Measurements from ENCODE around the gene ADGRB3. TPM values are rescaled to one million over a fixed set of nuclear protein-coding genes. Genes with fewer than 3 reads are reported as not detected.

Gene ADGRB3
- total RNA-seq, 4 donors from 2014 or later: 5.3 to 15.6 (median 7.6) TPM

DNA sequence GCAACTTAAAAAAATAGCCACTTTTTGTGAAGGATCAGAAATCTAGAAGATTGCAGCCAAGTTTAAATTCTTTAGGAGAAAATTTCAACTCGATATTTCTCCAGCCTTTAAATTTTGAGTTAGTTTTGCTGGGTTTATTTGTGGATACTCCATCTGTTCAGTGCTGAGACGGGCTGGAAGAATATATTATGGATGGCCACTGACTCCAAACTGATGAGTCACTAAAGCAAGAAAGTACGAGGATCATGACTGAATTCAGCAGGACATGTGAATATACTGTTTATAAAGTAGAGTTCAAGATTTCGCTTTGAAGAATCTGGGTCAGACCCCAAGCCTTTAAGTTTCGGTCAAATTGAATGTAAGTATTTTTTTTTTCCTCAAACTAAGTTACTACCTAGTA lies 199.5 kb downstream of the ADGRB3 start:
- DNase-seq: no peak
- Histone ChIP-seq H3K27me3 (no peaks in the 10 kb centered on the region), H3K36me3 (no peaks in the 10 kb centered on the region), H3K4me3 (no peak overlapping the region), H3K4me1 (no peaks in the 10 kb centered on the region), H3K27ac (no peak overlapping the region), H3K9me3 (no peaks in the 10 kb centered on the region)
- intact Hi-C loops (cut with DNase I; ENCODE audit: low total_unique reads): no loop called here
- TF ChIP-seq, protein P1, sequence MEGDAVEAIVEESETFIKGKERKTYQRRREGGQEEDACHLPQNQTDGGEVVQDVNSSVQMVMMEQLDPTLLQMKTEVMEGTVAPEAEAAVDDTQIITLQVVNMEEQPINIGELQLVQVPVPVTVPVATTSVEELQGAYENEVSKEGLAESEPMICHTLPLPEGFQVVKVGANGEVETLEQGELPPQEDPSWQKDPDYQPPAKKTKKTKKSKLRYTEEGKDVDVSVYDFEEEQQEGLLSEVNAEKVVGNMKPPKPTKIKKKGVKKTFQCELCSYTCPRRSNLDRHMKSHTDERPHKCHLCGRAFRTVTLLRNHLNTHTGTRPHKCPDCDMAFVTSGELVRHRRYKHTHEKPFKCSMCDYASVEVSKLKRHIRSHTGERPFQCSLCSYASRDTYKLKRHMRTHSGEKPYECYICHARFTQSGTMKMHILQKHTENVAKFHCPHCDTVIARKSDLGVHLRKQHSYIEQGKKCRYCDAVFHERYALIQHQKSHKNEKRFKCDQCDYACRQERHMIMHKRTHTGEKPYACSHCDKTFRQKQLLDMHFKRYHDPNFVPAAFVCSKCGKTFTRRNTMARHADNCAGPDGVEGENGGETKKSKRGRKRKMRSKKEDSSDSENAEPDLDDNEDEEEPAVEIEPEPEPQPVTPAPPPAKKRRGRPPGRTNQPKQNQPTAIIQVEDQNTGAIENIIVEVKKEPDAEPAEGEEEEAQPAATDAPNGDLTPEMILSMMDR (IDR thresholded peaks at IDR 0.05): no peak
- TF ChIP-seq POLR2A (IDR thresholded peaks at IDR 0.05): no peak

DNA sequence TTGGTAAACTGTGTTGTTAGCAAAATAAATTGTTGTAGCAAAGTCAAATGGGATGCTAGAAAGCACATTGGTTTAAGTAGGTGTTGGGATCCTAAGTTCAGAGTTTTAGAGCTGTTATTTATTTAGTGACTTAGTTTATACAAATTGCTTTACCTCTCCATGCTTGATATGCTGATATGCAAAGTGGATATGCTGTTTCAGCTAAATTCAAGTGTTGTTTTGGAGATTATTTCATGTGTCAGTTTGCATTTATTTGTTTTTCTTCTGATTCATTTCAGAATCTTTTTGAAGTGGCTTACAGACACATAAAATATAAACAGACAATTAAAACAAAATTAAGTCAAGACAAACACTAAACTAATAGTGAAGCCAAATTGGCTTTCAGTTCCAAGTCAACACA lies 203.5 kb downstream of the ADGRB3 start:
- TF ChIP-seq POLR2A (IDR thresholded peaks at IDR 0.05): no peak
- TF ChIP-seq, protein P1 (IDR thresholded peaks at IDR 0.05): no peak
- H3K27ac ChIP-seq: no peak overlapping the region
- H3K4me1 ChIP-seq: no peaks in the 10 kb centered on the region
- H3K27me3 ChIP-seq: no peaks in the 10 kb centered on the region
- H3K4me3 ChIP-seq: no peak overlapping the region
- H3K9me3 ChIP-seq: no peaks in the 10 kb centered on the region
- H3K36me3 ChIP-seq: no peaks in the 10 kb centered on the region
- DNase-seq: no peak
- intact Hi-C loops (cut with DNase I; ENCODE audit: low total_unique reads): no loop called here

DNA sequence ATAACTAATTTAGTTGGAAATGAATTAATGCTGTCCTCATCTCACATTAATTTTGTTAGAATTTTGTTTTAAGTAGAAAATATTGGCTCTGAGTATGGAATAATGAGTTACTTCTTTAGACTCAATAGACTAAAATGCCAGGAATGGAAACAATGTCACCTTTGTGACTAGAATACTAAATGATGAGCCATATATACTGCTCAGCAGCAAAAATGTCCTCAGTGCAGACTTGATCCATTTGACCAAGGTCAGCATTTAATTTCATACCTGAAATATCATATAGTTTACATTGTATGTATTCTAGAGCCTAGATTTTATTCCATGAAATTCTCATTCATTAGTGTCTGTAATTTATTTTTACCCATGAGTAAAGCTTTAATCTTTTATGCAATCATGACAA lies 217.7 kb downstream of the ADGRB3 start:
- H3K4me3 ChIP-seq: no peak overlapping the region
- TF ChIP-seq POLR2A (IDR thresholded peaks at IDR 0.05): no peak
- TF ChIP-seq, protein P1 (IDR thresholded peaks at IDR 0.05): no peak
- intact Hi-C loops (cut with DNase I; ENCODE audit: low total_unique reads): no loop called here
- H3K27ac ChIP-seq: no peak overlapping the region
- H3K9me3 ChIP-seq: no peaks in the 10 kb centered on the region
- no peaks in the 10 kb centered on the region for H3K27me3 ChIP-seq
- H3K36me3 ChIP-seq: no peaks in the 10 kb centered on the region
- DNase-seq: no peak
- no peaks in the 10 kb centered on the region for H3K4me1 ChIP-seq

DNA sequence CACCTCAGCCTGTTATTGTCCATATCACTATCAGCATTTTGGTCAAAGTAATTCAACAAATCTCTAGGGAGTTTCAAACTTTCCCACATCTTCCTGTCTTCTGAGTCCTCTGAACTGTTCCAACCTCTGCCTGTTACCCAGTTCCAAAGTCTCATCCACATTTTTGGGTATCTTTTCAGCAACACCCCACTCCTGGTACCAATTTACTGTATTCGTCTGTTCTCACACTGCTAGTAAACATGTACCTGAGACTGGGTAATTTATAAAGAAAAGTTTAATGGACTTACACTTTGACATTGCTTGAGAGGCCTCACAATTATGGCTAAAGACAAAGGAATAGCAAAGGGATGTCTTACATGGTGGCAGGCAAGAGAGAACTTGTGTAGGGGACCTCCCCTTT lies 224.2 kb downstream of the ADGRB3 start:
- H3K4me3 ChIP-seq: no peak overlapping the region
- H3K9me3 ChIP-seq: peaks cover 0 to 6% of the 10 kb centered on the region in 2 donors
- H3K4me1 ChIP-seq: no peaks in the 10 kb centered on the region
- H3K36me3 ChIP-seq: no peaks in the 10 kb centered on the region
- H3K27me3 ChIP-seq: no peaks in the 10 kb centered on the region
- DNase-seq: no peak
- no peak overlapping the region for H3K27ac ChIP-seq
- intact Hi-C loops (cut with DNase I; ENCODE audit: low total_unique reads): no loop called here
- TF ChIP-seq, protein P1 (IDR thresholded peaks at IDR 0.05): no peak
- no peak for TF ChIP-seq POLR2A (IDR thresholded peaks at IDR 0.05)

DNA sequence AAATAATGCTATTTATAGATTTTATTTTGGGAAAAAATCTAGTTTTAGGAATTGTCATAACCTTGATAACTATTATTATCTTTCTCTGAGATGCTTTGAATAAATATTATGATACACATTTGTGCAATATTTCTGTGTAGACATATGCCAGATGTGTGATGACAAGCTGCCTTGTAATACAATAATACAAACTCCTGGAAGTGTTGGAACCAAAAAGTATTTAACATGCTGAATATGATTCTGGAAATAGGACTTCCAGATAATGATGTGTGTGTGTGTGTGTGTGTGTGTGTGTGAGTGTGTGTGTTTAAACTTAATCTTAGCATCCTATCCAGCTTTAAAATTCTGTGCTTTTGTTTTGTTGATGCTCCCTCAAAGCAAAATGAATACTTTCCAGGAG lies 233.6 kb downstream of the ADGRB3 start:
- H3K4me3 ChIP-seq: no peak overlapping the region
- intact Hi-C loops (cut with DNase I; ENCODE audit: low total_unique reads): no loop called here
- no peaks in the 10 kb centered on the region for H3K9me3 ChIP-seq
- no peak overlapping the region for H3K27ac ChIP-seq
- no peaks in the 10 kb centered on the region for H3K36me3 ChIP-seq
- H3K4me1 ChIP-seq: no peaks in the 10 kb centered on the region
- no peak for DNase-seq
- no peaks in the 10 kb centered on the region for H3K27me3 ChIP-seq
- TF ChIP-seq POLR2A (IDR thresholded peaks at IDR 0.05): no peak
- TF ChIP-seq, protein P1 (IDR thresholded peaks at IDR 0.05): no peak
